Esophagus squamous epithelium (tissue), 4 donors: ENCODE data around the gene CTAG1A.
"Not testable (repeated sequence)": the region's sequence is repeated elsewhere in the genome, so short reads cannot be mapped to it uniquely, and the experiment has no call there.

ENCODE experiments used
- CTCF ChIP-seq, 6 experiments: fragments of 450-650 bp in 4 of 6; fragments of 200-600 bp in 2 of 6; sonication (generic) in 2 of 6; IDR thresholded peaks; one replicate each; pipeline ENCODE4 v1.5.1; 2016 to 2019; ENCODE audit warnings: antibody characterized with exemption in 6 of 6, mild to moderate bottlenecking in 4 of 6, moderate library complexity in 4 of 6
- POLR2A ChIP-seq, 4 donors: fragments of 450-650 bp; IDR thresholded peaks; one replicate each; pipeline ENCODE4 v1.6.1; 2017; ENCODE audit warnings: antibody characterized with exemption in 4 of 4, mild to moderate bottlenecking in 4 of 4, moderate library complexity in 3 of 4

- TF ChIP-seq CTCF, POLR2A (IDR thresholded peaks at IDR 0.05): not testable (repeated sequence)
These were observed 24.6 kb upstream of the CTAG1A start for GRCh38 chrX:154560326-154560725.
